Vagina (tissue), 2 donors: ENCODE results near the gene SLC25A1. TPM values are rescaled to one million over a fixed set of nuclear protein-coding genes. Genes with fewer than 3 reads are reported as not detected.

Source experiments
- DNase-seq, 2 donors: peaks; one replicate each; pipeline ENCODE4 v3.0.0-alpha.2; 2017; ENCODE audit errors: extremely low spot score in 2 of 2
- H3K27ac ChIP-seq: fragments of 200-600 bp; sonication (generic); one replicate; pipeline ENCODE4 v1.5.1; 2019
- H3K27me3 ChIP-seq: fragments of 200-600 bp; sonication (generic); one replicate; pipeline ENCODE4 v1.5.1; 2019
- H3K36me3 ChIP-seq, 2 donors: fragments of 200-600 bp; sonication (generic); one replicate each; pipeline ENCODE4 v1.5.1; 2017 to 2019
- H3K4me1 ChIP-seq: fragments of 200-600 bp; sonication (generic); one replicate; pipeline ENCODE4 v1.5.1; 2019
- H3K4me3 ChIP-seq, 2 donors: fragments of 200-600 bp; sonication (generic); 1 replicate in 1 of 2; 2 replicates in 1 of 2; pipeline ENCODE4 v1.5.1; 2016 to 2019
- H3K9me3 ChIP-seq: fragments of 200-600 bp; sonication (generic); one replicate; pipeline ENCODE4 v1.5.1; 2019
- CTCF ChIP-seq, 3 experiments: fragments of 450-650 bp in 2 of 3; fragments of 200-600 bp in 1 of 3; sonication (generic) in 1 of 3; IDR thresholded peaks; one replicate each; pipeline ENCODE4 v1.5.1; 2017 to 2019; ENCODE audit warnings: antibody characterized with exemption in 3 of 3, mild to moderate bottlenecking in 2 of 3, moderate library complexity in 2 of 3
- POLR2A ChIP-seq, 2 donors: fragments of 450-650 bp; IDR thresholded peaks; one replicate each; pipeline ENCODE4 v1.6.1; 2017; ENCODE audit warnings: antibody characterized with exemption in 2 of 2, mild to moderate bottlenecking in 2 of 2, moderate library complexity in 2 of 2
- POLR2AphosphoS5 ChIP-seq, 2 donors: sonication (generic); formaldehyde crosslinking; IDR thresholded peaks; one replicate each; pipeline ENCODE4 v1.9.0; 2017; ENCODE audit warnings: antibody characterized with exemption in 2 of 2, mild to moderate bottlenecking in 2 of 2, low read depth in 1 of 2; ENCODE audit not compliant: insufficient read depth in 1 of 2
- intact Hi-C: fragments of 100-400 bp; cut with DNase I; formaldehyde crosslinking; loops from one replicate; pipeline ENCODE4 v1.15.1; 2023
- total RNA-seq: library from RNA; depleted of rRNA; stranded (reverse); fragments of >200 nt; gene quantifications from one replicate; pipeline ENCODE4 v1.2.3, GENCODE V29; 2016

The SLC25A1 gene
- total RNA-seq, 1 donor from 2014 or later: 44.2 TPM

- Histone ChIP-seq H3K27ac (no peak overlapping the region), H3K4me1 (no peaks in the 10 kb centered on the region), H3K27me3 (no peaks in the 10 kb centered on the region), H3K36me3 (no peaks in the 10 kb centered on the region), H3K9me3 (no peaks in the 10 kb centered on the region), H3K4me3 (no peak overlapping the region)
- no peak for DNase-seq
- intact Hi-C loops: no loop called here
- TF ChIP-seq POLR2A (IDR thresholded peaks at IDR 0.05): no peak
- TF ChIP-seq POLR2AphosphoS5 (IDR thresholded peaks at IDR 0.05; ENCODE audit: insufficient read depth in 1 of 2, low read depth in 1 of 2): no peak
- no peak for TF ChIP-seq CTCF (IDR thresholded peaks at IDR 0.05)
Observed at GRCh38 chr22:19196841-19197612, 18.5 kb upstream of the SLC25A1 start.

GRCh38 chr22:19195796-19196731 is 17.5 kb upstream of the SLC25A1 start:
- Histone ChIP-seq H3K4me3 (no peak overlapping the region), H3K9me3 (no peaks in the 10 kb centered on the region), H3K27me3 (no peaks in the 10 kb centered on the region), H3K27ac (no peak overlapping the region), H3K4me1 (no peaks in the 10 kb centered on the region), H3K36me3 (no peaks in the 10 kb centered on the region)
- TF ChIP-seq POLR2AphosphoS5 (IDR thresholded peaks at IDR 0.05; ENCODE audit: insufficient read depth in 1 of 2, low read depth in 1 of 2) (no peak), POLR2A (IDR thresholded peaks at IDR 0.05) (no peak), CTCF (IDR thresholded peaks at IDR 0.05) (no peak)
- no peak for DNase-seq
- intact Hi-C loops: no loop called here

GRCh38 chr22:19194766-19195536 is 16.4 kb upstream of the SLC25A1 start:
- no peak for TF ChIP-seq POLR2A (IDR thresholded peaks at IDR 0.05)
- TF ChIP-seq CTCF (IDR thresholded peaks at IDR 0.05): no peak
- TF ChIP-seq POLR2AphosphoS5 (IDR thresholded peaks at IDR 0.05; ENCODE audit: insufficient read depth in 1 of 2, low read depth in 1 of 2): no peak
- Histone ChIP-seq H3K36me3 (no peaks in the 10 kb centered on the region), H3K27me3 (no peaks in the 10 kb centered on the region), H3K9me3 (no peaks in the 10 kb centered on the region), H3K4me1 (no peaks in the 10 kb centered on the region), H3K27ac (no peak overlapping the region), H3K4me3 (no peak overlapping the region)
- no peak for DNase-seq
- intact Hi-C loops: no loop called here

- no peaks in the 10 kb centered on the region for H3K9me3 ChIP-seq
- H3K27ac ChIP-seq: no peak overlapping the region
- intact Hi-C loops: no loop called here
- DNase-seq: no peak
- no peaks in the 10 kb centered on the region for H3K27me3 ChIP-seq
- no peaks in the 10 kb centered on the region for H3K4me1 ChIP-seq
- TF ChIP-seq CTCF (IDR thresholded peaks at IDR 0.05): no peak
- no peak for TF ChIP-seq POLR2A (IDR thresholded peaks at IDR 0.05)
- TF ChIP-seq POLR2AphosphoS5 (IDR thresholded peaks at IDR 0.05; ENCODE audit: insufficient read depth in 1 of 2, low read depth in 1 of 2): no peak
- H3K4me3 ChIP-seq: no peak overlapping the region
- no peaks in the 10 kb centered on the region for H3K36me3 ChIP-seq
Observed at GRCh38 chr22:19193879-19194278, 15.3 kb upstream of the SLC25A1 start.
